HG03460 (cell line): ENCODE measurements around the gene ATP11A.

Experiments
- ATAC-seq: cut with Tn5 transposase; IDR thresholded peaks from one replicate; pipeline ENCODE4 v1.9.1; 2021; ENCODE audit not compliant: unreplicated experiment

Gene ATP11A

DNA sequence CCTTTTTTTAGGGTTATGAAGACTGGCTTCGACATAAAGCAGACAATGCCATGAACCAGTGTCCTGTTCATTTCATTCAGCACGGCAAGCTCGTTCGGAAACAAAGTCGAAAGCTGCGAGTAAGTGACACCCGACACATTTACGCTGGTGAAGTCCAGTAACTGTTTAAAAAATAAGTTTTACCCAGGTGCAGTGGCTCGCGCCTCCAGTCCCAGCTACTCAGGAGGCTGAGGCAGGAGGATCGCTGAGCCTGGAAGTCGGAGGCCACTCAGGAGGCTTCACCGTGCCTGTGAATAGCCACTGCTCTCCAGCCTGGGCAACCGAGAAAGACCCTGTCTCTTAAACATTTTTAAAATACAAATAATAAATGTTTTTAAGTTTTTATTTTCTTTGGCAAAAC lies 120.8 kb downstream of the ATP11A start:
- ATAC-seq = no peak

GRCh38 chr13:112812306-112813055 lies 122.6 kb downstream of the ATP11A start:
- ATAC-seq = no peak

DNA sequence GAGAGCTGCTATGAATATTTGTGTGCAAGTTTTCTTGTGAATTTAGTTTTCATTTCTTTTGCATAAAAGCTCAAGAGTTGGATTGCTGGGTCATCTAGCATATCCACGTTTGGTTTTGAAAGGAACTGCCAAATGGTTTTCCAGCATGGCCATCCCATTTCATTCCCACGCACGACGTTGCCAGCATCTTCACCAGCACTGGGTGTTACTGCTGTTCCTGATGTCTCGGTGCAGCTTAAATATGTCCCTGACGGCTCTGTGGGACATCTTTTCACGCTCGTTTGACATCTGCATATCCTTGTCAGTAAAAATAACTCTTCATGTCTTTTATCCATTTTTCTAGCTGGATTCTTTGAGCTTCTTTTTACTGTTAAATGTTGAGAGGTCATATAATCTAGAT lies 123.7 kb downstream of the ATP11A start:
- no peak for ATAC-seq

- ATAC-seq = no peak
These were observed 125.2 kb downstream of the ATP11A start for GRCh38 chr13:112814905-112815585.

DNA sequence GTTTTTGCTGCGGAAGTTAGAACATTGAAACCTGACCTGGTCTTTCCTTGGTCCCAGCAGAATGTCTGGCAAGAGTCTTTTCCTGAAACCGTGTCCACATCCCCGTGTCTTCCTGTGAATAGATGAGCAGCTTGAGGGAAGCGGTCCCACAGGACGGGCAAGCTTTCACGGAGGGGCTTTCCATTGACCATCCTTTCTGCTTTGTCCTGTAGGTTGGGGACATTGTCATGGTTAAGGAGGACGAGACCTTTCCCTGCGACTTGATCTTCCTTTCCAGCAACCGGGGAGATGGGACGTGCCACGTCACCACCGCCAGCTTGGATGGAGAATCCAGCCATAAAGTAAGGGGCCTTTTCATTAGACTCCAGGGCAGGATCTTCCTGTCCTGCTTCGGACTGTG lies 126.0 kb downstream of the ATP11A start:
- no peak for ATAC-seq

DNA sequence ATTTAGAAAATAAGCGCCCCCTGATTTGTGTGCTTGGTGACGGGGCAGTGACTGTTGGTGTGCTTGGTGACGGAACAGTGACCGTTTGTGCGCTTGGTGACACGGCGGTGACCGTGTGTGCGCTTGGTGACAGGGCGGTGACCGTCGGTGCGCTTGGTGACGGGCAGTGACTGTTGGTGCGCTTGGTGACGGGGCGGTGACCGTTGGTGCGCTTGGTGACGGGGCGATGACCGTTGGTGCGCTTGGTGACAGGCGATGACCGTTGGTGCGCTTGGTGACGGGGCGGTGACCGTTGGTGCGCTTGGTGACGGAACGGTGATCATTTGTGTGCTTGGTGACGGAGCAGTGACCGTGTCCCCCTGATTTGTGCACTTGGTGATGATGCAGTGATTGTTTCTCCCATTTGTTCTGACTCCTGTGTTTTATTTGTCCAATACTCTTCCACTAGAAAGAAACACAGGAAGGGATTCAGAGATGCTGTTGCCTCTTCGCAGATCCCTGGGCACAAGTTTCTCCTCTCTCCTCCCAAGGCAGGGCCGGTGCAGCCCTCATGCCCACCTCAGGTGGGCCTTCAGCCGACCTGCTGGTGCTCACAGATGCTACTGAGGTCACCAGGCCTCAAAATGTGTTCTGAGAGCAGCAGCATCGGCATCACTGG lies 128.3 kb downstream of the ATP11A start:
- no peak for ATAC-seq

DNA sequence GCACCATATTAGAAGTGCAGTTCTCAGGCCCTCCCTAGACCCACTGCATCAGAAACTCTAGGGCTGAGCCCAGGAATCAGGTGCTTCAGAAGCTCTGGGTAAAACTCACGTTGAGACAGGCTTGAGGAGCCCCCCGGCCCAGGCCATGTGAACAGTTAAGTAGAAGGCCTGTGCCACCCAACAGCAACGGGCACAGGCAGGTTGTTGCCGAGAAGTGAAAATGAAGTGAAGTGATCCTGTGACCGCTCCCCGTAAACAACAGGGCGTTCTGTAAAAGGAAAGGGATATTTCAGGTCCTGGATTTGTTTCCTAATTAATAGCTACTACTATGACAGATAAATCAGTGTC lies 128.8 kb downstream of the ATP11A start:
- no peak for ATAC-seq

DNA sequence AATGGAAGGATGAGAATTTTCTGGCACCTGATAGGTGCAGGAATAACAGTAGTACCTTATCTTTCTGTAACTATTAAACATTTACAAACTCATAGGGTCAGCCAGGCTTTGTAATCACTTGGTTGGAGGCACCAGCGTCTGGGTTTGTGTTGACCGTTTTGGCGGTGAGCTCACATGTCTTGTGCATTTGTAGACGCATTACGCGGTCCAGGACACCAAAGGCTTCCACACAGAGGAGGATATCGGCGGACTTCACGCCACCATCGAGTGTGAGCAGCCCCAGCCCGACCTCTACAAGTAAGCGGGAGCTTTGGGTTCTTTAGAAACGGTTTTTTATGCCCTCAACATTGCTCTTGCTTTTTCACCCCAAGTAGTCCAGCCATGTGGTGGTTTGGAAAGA lies 129.3 kb downstream of the ATP11A start:
- ATAC-seq = no peak

- ATAC-seq = no peak
These were observed 130.0 kb downstream of the ATP11A start for GRCh38 chr13:112819816-112820215.

GRCh38 chr13:112820318-112820717 lies 130.5 kb downstream of the ATP11A start:
- ATAC-seq = no peak

DNA sequence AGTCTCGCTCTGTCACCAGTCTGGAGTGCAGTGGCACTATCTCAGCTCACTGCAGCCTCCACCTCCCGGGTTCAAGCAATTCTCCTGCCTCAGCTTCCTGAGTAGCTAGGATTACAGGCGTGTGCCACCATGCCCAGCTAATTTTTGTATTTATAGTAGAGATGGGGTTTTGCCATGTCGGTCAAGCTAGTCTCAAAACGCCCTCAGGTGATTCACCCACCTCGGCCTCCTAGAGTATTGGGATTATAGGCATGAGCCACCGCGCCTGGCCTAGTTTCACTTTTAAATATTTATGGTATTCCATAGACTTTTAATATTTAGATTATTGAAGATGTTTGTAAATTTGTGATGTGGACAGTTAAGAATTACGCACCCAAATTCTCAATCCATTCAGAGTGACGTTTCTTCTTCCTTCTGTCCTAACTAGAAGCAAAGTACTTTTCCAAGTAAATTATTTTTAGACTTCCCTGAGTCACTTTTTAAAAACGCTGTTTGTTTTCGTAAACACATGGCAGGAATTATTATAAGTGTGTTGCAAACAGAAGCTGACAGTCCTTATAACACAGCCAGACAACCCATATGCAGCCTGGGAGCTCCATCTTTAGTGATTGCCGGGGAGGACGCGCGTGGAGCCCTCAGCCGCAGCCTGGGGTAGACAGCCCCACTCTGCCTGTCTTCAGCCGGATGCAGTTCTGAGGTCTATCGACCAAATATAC lies 131.7 kb downstream of the ATP11A start:
- ATAC-seq = no peak

DNA sequence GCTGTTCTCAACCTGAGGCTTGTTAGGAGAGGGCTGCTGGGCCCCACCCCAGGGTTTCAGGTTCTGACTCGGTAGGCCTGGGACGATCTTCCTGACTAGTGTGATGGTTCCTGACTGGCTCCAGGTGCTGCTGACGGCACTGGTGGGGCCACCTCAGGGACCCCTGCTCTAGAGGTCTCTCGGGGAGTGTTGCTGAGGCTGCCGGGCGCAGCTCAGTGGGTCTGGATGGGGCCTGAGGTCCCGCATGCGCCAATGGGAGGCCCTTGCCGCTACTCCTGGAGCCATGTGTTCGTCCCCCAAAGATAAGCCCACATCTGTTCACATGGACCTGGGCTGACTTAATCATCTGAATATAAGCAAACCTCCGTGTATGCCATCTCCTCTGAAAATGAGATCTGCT lies 133.0 kb downstream of the ATP11A start:
- ATAC-seq = no peak

- no peak for ATAC-seq
These were observed 134.6 kb downstream of the ATP11A start for GRCh38 chr13:112824429-112824828.

GRCh38 chr13:112825071-112825470 lies 135.2 kb downstream of the ATP11A start:
- ATAC-seq = no peak

DNA sequence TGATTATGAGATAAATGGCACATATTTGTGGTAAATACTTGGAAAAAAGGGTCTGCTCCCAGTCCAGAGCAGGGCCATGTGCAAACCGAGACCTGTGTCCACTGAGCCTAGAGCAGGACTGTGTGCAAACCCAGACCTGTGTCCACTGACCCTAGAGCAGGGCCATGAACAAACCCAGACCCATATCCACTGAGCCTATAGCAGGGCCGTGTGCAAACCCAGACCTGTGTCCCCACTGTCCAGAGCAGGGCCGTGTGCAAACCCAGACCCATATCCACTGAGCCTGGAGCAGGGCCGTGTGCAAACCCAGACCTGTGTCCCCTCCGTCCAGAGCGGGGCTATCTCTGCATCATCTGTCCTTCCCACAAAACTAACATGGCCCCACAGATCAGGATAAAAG lies 136.0 kb downstream of the ATP11A start:
- ATAC-seq = no peak

DNA sequence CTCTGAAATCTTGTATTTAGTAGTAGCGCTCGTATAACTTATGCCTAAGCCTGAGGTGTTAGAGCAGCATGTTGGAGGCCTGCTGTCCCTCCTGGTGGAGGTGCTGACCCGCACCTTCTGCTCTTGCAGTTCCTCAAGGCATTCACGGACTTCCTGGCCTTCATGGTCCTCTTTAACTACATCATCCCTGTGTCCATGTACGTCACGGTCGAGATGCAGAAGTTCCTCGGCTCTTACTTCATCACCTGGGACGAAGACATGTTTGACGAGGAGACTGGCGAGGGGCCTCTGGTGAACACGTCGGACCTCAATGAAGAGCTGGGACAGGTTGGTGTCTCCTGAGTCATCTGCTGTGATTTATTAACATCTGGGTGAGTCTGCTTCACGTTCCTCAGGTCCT lies 136.7 kb downstream of the ATP11A start:
- no peak for ATAC-seq

- no peak for ATAC-seq
These were observed 138.4 kb downstream of the ATP11A start for GRCh38 chr13:112828082-112828699.

DNA sequence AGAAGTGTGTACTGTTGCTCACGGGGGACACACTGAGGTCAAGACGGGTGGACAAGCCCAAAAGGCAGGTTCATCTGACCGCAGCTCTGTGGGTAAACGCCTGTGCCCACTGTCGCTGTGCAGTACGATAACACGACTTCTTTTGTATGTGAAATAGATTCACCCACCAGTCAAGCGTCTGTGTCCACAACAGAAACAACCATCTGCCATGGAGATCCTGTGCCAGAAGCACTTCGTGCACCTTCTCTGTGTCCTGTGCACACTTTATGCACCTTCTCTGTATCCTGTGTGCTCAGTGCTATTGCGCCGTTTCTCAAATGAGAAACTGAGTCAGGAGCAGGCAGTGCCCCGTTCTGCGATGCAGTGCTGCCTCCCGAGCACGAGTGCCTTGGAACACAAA lies 138.9 kb downstream of the ATP11A start:
- no peak for ATAC-seq

DNA sequence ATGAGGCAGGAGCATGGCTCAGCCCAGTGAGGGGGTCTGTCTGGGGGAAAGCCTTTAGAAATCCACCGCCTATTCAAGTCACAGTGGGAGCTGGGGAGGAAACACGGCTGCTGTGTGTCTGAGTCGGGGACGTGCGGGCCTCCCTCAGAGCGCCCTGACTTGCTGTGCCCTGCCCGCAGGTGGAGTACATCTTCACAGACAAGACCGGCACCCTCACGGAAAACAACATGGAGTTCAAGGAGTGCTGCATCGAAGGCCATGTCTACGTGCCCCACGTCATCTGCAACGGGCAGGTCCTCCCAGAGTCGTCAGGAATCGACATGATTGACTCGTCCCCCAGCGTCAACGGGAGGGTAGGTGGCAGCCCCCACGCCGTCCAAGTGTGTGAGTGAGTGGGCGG lies 141.4 kb downstream of the ATP11A start:
- no peak for ATAC-seq

DNA sequence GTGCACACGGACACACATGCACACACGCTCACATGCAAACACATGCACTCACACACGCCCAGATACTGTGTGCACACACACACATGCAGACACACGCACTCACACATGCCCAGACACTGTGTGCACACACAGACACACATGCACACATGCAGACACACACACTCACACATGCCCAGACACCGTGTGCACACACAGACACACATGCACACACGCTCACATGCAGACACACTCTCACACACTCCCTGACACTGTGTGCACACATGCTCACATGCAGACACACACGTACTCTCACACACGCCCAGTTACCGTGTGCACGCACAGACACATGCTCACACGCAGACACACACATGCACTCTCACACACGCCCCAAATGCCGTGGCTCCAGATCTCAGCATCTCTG lies 142.0 kb downstream of the ATP11A start:
- no peak for ATAC-seq

GRCh38 chr13:112832811-112833210 lies 143.0 kb downstream of the ATP11A start:
- ATAC-seq = no peak
